Measurements from ENCODE around the gene COBL.

GRCh38 chr7:51354897-51355296 is 38.3 kb upstream of the COBL start:
- no peak for TF ChIP-seq CTCF (IDR thresholded peaks at IDR 0.05)
- TF ChIP-seq POLR2AphosphoS5 (IDR thresholded peaks at IDR 0.05): no peak
- no peak for TF ChIP-seq POLR2A (IDR thresholded peaks at IDR 0.05)
- no peak for TF ChIP-seq EP300 (IDR thresholded peaks at IDR 0.05)

Measured in suprapubic skin (tissue), 4 donors.